Retinal pigment epithelial cell (primary cell): Measurements from ENCODE around the gene C1QTNF12.
A peak's percentile ranks its signal among the peaks of the same experiment; 100 is the strongest.

Experiments used
- DNase-seq: peaks from one replicate; pipeline ENCODE4 v3.0.0-alpha.2; 2010; ENCODE audit warnings: low read depth
- H3K4me3 ChIP-seq: 2 replicates; pipeline ENCODE4 v1.5.1; 2011; ENCODE audit warnings: mild to moderate bottlenecking, low read length, control low read depth, moderate library complexity
- CTCF ChIP-seq: conservative IDR thresholded peaks from 2 replicates; pipeline ENCODE4 v1.5.1; 2011; ENCODE audit warnings: low read depth, low read length, control low read depth, inconsistent platforms

C1QTNF12 gene

GRCh38 chr1:1291548-1292441, 45.3 kb upstream of the C1QTNF12 start:
- H3K4me3 ChIP-seq = no peak overlapping the region
- TF ChIP-seq CTCF = peak; percentile 72
- no peak for DNase-seq

- DNase-seq = no peak
Observed at GRCh38 chr1:1291023-1291528, 44.6 kb upstream of the C1QTNF12 start.

GRCh38 chr1:1290238-1290731, 43.8 kb upstream of the C1QTNF12 start:
- no peak overlapping the region for H3K4me3 ChIP-seq
- DNase-seq = no peak
- peak; percentile 63 for TF ChIP-seq CTCF

More at GRCh38 chr1:1291023-1291528, 44.6 kb upstream of the C1QTNF12 start:
- no peak for TF ChIP-seq CTCF
- H3K4me3 ChIP-seq = no peak overlapping the region

- no peak for TF ChIP-seq CTCF
- no peak overlapping the region for H3K4me3 ChIP-seq
- DNase-seq = no peak
Observed at GRCh38 chr1:1287288-1288110, 41.0 kb upstream of the C1QTNF12 start.

- no peak for DNase-seq
- TF ChIP-seq CTCF = no peak
- H3K4me3 ChIP-seq = no peak overlapping the region
Observed at GRCh38 chr1:1286313-1287261, 40.1 kb upstream of the C1QTNF12 start.

GRCh38 chr1:1285611-1286311, 39.2 kb upstream of the C1QTNF12 start:
- H3K4me3 ChIP-seq = no peak overlapping the region
- DNase-seq = no peak
- no peak for TF ChIP-seq CTCF
